ENCODE results near the gene ADGRG3. TPM values are rescaled to one million over a fixed set of nuclear protein-coding genes. Genes with fewer than 3 reads are reported as not detected.

The ADGRG3 gene
- total RNA-seq, 1 experiment from 2014 or later: 0.46 TPM

GRCh38 chr16:57657228-57657627, 10.9 kb upstream of the ADGRG3 start:
- H3K4me1 Mint-ChIP-seq: peaks cover 0 to 10% of the 10 kb centered on the region in 2 experiments; a peak in 2 of 4 replicates
- H2BK120ac ChIP-seq (ENCODE audit: low read depth, low read length, poor library complexity, severe bottlenecking): no peak overlapping the region
- H3K9me3 Mint-ChIP-seq: no peaks in the 10 kb centered on the region
- no peak overlapping the region for H3T11ph ChIP-seq (ENCODE audit: low read length)
- H3K79me2 ChIP-seq (ENCODE audit: insufficient read depth, low read length): no peaks in the 10 kb centered on the region
- no peak overlapping the region for H4K8ac ChIP-seq (replicated peaks; ENCODE audit: insufficient read length, low read depth, low read length)
- no peaks in the 10 kb centered on the region for H3K4me1 ChIP-seq (ENCODE audit: insufficient read depth, low read length)
- no peak overlapping the region for H4K5ac ChIP-seq (ENCODE audit: insufficient read length, low read depth, low read length)
- no peak overlapping the region for H3K4ac ChIP-seq (ENCODE audit: low read depth, low read length)
- H2BK20ac ChIP-seq (ENCODE audit: low read depth, low read length, poor library complexity, severe bottlenecking): no peak overlapping the region
- no CpG with 5 or more reads among the region's 13 CpGs for WGBS (ENCODE audit: extremely low coverage, insufficient read length, low lambda C conversion rate)
- no peak overlapping the region for H2AFZ ChIP-seq (ENCODE audit: low read length)
- no peak overlapping the region for H4K91ac ChIP-seq (ENCODE audit: insufficient read length, low read depth, low read length)
- no peak overlapping the region for H2AK5ac ChIP-seq (ENCODE audit: insufficient read length, low read length)
- no peak overlapping the region for H2BK12ac ChIP-seq (ENCODE audit: insufficient read length, low read depth, low read length)
- no peak for TF ChIP-seq CTCF (conservative IDR thresholded peaks at IDR 0.05)
- no peaks in the 10 kb centered on the region for H3K79me1 ChIP-seq (ENCODE audit: insufficient read depth, low read depth, low read length, poor library complexity, severe bottlenecking)
- H4K20me1 ChIP-seq (ENCODE audit: control insufficient read depth, insufficient read depth, insufficient read length): no peaks in the 10 kb centered on the region
- no peak overlapping the region for H3K9ac ChIP-seq (ENCODE audit: extremely low read depth, insufficient read length, low read length)
- no peaks in the 10 kb centered on the region for H3K23me2 ChIP-seq (ENCODE audit: insufficient read length, low read depth, low read length, poor library complexity, severe bottlenecking)
- DNase-seq: no peak
- peak overlapping the region in 1 of 3 experiments; percentile 85; a peak in 2 of 7 replicates for H3K27ac Mint-ChIP-seq
- no peak overlapping the region for H3K4me2 ChIP-seq (ENCODE audit: insufficient read depth, insufficient read length, low read length)
- no peaks in the 10 kb centered on the region; the same call in none of the 2 replicates for H3K27me3 Mint-ChIP-seq (ENCODE audit: low read depth)
- H3K27me3 ChIP-seq (ENCODE audit: insufficient read depth, low read length): 0 out of 2 replicates have a peak, but pooled peaks cover 1% of the 10 kb centered on the region
- H3K27ac ChIP-seq (ENCODE audit: insufficient read length, low read depth, low read length): no peak overlapping the region
- H3K9me3 ChIP-seq (ENCODE audit: control insufficient read depth, low read depth, low read length): no peaks in the 10 kb centered on the region
- no peak overlapping the region for H2BK15ac ChIP-seq (ENCODE audit: low read depth, low read length)
- H3K4me3 Mint-ChIP-seq: no peak overlapping the region
- no peak overlapping the region for H3K14ac ChIP-seq (ENCODE audit: insufficient read depth, low read length)
- no peak overlapping the region for H3K18ac ChIP-seq (ENCODE audit: insufficient read length, low read depth, low read length)
- H2BK5ac ChIP-seq (ENCODE audit: insufficient read length, low read length): no peak overlapping the region
- no peak overlapping the region for H3K56ac ChIP-seq (ENCODE audit: insufficient read length, low read depth, low read length)
- no peaks in the 10 kb centered on the region for H3K36me3 Mint-ChIP-seq (ENCODE audit: insufficient read depth in 1 of 3, low read depth in 3 of 3)
- H3K23ac ChIP-seq (ENCODE audit: insufficient read length, low read depth, low read length): no peak overlapping the region
